ENCODE measurements around the gene RIMS1. TPM values are rescaled to one million over a fixed set of nuclear protein-coding genes. Genes with fewer than 3 reads are reported as not detected.

The RIMS1 gene
- total RNA-seq, 1 experiment from 2014 or later, result 0.57 TPM

DNA sequence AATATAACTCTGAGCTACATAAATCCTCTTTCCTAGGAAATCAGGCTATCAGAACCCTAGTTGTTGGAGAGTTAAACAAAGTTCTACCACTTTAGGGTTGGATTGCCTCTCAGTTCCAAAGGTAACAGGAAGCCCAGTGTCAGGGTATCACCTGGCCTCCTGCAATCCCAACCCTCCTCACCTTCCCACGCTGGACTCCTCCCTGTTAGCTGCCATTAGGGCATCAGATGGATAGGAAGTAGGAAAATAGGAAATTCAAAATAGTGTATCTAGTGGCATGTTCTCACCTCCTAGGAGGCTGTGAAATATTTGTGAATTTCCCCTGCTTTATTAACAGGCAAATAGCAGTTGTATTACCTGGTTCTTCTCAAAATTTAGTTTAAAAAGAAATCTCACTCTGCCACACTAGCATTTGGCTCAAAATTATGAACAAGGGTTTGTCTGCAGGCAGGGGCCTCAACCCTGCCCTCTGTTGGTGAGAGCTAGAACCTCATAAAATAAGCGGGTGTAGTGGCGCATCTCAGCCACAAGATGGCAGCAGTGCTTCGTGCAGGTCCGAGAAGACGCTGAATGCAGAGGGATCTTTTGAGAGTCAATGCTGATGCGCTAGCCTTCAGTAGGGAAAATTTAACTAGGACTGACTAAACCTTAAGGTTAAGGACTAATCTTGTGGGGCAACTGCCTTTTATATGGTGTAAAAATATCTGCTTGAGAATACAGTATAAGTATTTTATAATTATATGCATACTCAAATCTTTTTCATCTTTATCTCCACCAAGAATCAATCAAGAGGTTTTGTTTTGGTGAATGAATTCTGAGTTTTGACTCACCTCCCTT is 525.7 kb downstream of the RIMS1 start:
- intact Hi-C loops (cut with micrococcal nuclease; ENCODE audit: unreplicated experiment), result loop anchor here (1.0 to 5.0 kb wide), 7 partner anchors 161 to 878 kb away; no protein-coding TSS in a partner anchor
- H3K36me3 Mint-ChIP-seq (ENCODE audit: insufficient read depth, unreplicated experiment), result no peaks in the 10 kb centered on the region
- H3K9me3 Mint-ChIP-seq (ENCODE audit: low read depth, unreplicated experiment), result no peaks in the 10 kb centered on the region
- no peak overlapping the region for H3K4me3 Mint-ChIP-seq (ENCODE audit: low read depth, unreplicated experiment)
- TF ChIP-seq, protein P1, sequence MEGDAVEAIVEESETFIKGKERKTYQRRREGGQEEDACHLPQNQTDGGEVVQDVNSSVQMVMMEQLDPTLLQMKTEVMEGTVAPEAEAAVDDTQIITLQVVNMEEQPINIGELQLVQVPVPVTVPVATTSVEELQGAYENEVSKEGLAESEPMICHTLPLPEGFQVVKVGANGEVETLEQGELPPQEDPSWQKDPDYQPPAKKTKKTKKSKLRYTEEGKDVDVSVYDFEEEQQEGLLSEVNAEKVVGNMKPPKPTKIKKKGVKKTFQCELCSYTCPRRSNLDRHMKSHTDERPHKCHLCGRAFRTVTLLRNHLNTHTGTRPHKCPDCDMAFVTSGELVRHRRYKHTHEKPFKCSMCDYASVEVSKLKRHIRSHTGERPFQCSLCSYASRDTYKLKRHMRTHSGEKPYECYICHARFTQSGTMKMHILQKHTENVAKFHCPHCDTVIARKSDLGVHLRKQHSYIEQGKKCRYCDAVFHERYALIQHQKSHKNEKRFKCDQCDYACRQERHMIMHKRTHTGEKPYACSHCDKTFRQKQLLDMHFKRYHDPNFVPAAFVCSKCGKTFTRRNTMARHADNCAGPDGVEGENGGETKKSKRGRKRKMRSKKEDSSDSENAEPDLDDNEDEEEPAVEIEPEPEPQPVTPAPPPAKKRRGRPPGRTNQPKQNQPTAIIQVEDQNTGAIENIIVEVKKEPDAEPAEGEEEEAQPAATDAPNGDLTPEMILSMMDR (IDR thresholded peaks at IDR 0.05; ENCODE audit: unreplicated experiment), result peak; percentile 100
- no peaks in the 10 kb centered on the region for H3K27me3 Mint-ChIP-seq (ENCODE audit: unreplicated experiment)
- no peaks in the 10 kb centered on the region for H3K4me1 Mint-ChIP-seq (ENCODE audit: low read depth, unreplicated experiment)
- DNase-seq, result peak; percentile 80
- CTCF ChIA-PET, result interaction anchor here (0.5 to 5.4 kb wide), 12 partner anchors 10 to 877 kb away, joined by 3 to 66 read pairs (median 4); no protein-coding TSS in a partner anchor
- H3K27ac Mint-ChIP-seq (ENCODE audit: unreplicated experiment), result no peak overlapping the region
- BruUV-seq (replicated peaks), result no TSS peak

DNA sequence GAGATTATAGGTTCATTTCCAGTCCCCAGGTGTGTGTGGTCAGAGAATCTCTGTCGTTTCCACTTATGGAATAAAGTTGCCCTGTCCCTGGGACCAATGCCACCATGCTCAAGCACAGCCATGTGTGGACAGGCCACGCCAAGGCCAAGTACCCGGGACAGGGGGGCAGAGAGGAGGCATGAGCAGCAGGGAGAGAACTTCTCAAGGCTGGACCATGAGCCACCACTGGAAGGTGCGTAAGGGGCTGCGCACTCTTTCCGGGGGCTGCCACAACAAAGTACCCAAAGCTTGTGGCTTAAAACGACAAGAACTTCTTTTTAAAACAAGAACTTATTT is 526.3 kb downstream of the RIMS1 start:
- CTCF ChIA-PET, result interaction anchor here (0.5 to 5.4 kb wide), 9 partner anchors 9 to 878 kb away, joined by 3 to 66 read pairs (median 4); no protein-coding TSS in a partner anchor
- Mint-ChIP-seq H3K4me3 (ENCODE audit: low read depth, unreplicated experiment) (no peak overlapping the region), H3K36me3 (ENCODE audit: insufficient read depth, unreplicated experiment) (no peaks in the 10 kb centered on the region), H3K4me1 (ENCODE audit: low read depth, unreplicated experiment) (no peaks in the 10 kb centered on the region), H3K27ac (ENCODE audit: unreplicated experiment) (no peak overlapping the region), H3K27me3 (ENCODE audit: unreplicated experiment) (no peaks in the 10 kb centered on the region), H3K9me3 (ENCODE audit: low read depth, unreplicated experiment) (no peaks in the 10 kb centered on the region)
- intact Hi-C loops (cut with micrococcal nuclease; ENCODE audit: unreplicated experiment), result loop anchor here (1.0 to 5.0 kb wide), 7 partner anchors 162 to 878 kb away; no protein-coding TSS in a partner anchor
- no peak for DNase-seq
- BruUV-seq (replicated peaks), result no TSS peak
- TF ChIP-seq, protein P1 (IDR thresholded peaks at IDR 0.05; ENCODE audit: unreplicated experiment), result no peak

DNA sequence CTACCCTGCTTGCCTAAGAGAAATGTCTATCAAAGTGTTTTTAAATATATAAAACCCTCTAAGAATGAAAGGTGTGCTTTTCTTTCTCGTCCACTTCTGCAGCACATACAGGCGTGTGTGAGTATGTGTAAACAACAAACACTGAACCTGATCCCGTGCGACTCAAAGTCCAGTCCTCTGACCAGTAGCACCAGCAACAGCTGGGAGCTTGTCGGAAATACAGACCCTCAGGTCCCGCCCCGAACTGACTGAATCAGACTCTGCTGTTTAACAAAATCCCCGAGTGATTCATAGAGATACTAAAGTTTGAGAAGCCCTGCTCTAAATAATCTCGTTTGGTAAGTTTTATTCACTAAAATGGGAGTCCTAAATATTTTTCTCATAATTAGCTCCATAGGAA is 527.5 kb downstream of the RIMS1 start:
- no peaks in the 10 kb centered on the region for H3K4me1 Mint-ChIP-seq (ENCODE audit: low read depth, unreplicated experiment)
- H3K27ac Mint-ChIP-seq (ENCODE audit: unreplicated experiment), result no peak overlapping the region
- intact Hi-C loops (cut with micrococcal nuclease; ENCODE audit: unreplicated experiment), result loop anchor here (2.0 to 5.0 kb wide), 4 partner anchors 163 to 717 kb away; no protein-coding TSS in a partner anchor
- no peaks in the 10 kb centered on the region for H3K27me3 Mint-ChIP-seq (ENCODE audit: unreplicated experiment)
- no peak overlapping the region for H3K4me3 Mint-ChIP-seq (ENCODE audit: low read depth, unreplicated experiment)
- BruUV-seq (replicated peaks), result no TSS peak
- TF ChIP-seq, protein P1 (IDR thresholded peaks at IDR 0.05; ENCODE audit: unreplicated experiment), result no peak
- no peaks in the 10 kb centered on the region for H3K36me3 Mint-ChIP-seq (ENCODE audit: insufficient read depth, unreplicated experiment)
- peak; percentile 18 for DNase-seq
- CTCF ChIA-PET, result interaction anchor here (0.8 to 5.4 kb wide), 3 partner anchors 8 to 167 kb away, joined by 3 to 66 read pairs (median 3); no protein-coding TSS in a partner anchor
- no peaks in the 10 kb centered on the region for H3K9me3 Mint-ChIP-seq (ENCODE audit: low read depth, unreplicated experiment)

DNA sequence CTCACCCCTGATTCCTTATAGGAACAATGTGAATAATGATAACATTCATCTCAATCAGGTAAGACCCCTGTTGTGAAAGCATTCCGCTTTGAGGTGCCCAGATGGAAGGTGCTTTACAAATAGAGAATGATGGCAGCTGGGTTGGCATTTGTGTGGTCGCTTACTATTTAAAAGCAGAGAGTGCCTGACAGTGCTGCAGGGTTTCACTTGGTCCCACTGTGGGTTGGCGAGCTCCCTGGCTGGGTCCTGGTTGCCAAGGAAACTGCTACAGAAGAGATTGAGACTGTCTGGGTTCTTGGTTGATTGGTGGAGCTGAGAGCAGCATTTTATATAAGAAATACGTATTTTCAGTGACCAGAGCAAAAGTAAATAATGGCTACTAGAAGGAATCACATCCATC is 528.3 kb downstream of the RIMS1 start:
- BruUV-seq (replicated peaks), result no TSS peak
- H3K4me1 Mint-ChIP-seq (ENCODE audit: low read depth, unreplicated experiment), result no peaks in the 10 kb centered on the region
- no peaks in the 10 kb centered on the region for H3K36me3 Mint-ChIP-seq (ENCODE audit: insufficient read depth, unreplicated experiment)
- CTCF ChIA-PET, result interaction anchor here (0.9 to 5.4 kb wide), 2 partner anchors 9 to 166 kb away, joined by 3 to 66 read pairs; no protein-coding TSS in a partner anchor
- intact Hi-C loops (cut with micrococcal nuclease; ENCODE audit: unreplicated experiment), result loop anchor here (5.0 kb wide), 1 partner anchor 168 kb away; no protein-coding TSS in a partner anchor
- no peaks in the 10 kb centered on the region for H3K27me3 Mint-ChIP-seq (ENCODE audit: unreplicated experiment)
- TF ChIP-seq, protein P1 (IDR thresholded peaks at IDR 0.05; ENCODE audit: unreplicated experiment), result no peak
- H3K4me3 Mint-ChIP-seq (ENCODE audit: low read depth, unreplicated experiment), result no peak overlapping the region
- no peaks in the 10 kb centered on the region for H3K9me3 Mint-ChIP-seq (ENCODE audit: low read depth, unreplicated experiment)
- DNase-seq, result no peak
- H3K27ac Mint-ChIP-seq (ENCODE audit: unreplicated experiment), result no peak overlapping the region
